ENCODE results near the gene DYNC1LI1. TPM values are rescaled to one million over a fixed set of nuclear protein-coding genes. Genes with fewer than 3 reads are reported as not detected.

Gene DYNC1LI1
- total and polyA plus RNA-seq, 9 of the 15 experiments (the other 6 are each of a cell fraction or from before 2014, with no cell fraction given): 21.0 to 85.4 (median 61.3) TPM

DNA sequence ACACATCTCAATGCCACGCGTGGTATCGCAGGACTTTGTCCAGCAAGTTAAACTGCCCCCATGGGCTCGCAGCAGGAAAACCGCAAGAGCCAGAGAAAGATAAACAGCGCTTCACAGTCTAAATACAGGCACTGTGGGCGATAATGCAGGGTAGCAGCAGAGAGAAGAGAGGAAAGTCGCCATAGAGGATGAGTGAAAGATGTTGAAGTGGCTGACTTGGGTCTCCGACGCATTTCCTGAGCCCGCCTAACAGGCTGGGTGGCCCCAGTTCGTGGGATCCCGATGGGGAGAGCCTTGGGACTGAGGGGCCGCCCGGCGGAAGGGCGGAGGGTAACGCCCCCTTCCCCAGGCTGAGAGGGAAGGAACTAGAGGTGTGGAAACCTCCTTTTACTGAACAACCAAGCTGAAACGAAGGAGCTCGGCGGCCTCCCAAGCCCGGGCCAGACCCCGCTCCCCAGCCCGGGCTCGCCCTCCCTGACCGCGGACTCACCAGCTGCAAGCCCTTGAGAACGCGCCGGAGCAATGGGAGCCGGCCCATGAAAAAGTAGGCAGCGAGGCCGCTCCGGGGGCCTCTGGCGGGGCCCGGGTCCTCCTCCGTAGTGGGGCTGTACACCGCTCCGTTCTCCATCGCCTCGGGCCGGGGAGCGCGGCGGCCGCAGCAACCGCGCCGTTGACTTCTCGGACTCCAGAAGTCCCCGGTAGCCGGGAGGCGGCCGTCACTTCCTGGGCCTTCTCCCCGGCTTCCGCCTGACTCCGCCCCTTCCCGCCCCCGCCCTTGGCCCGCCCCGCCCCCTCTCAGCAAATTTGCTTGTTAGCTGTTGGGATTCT lies 68.3 kb downstream of the DYNC1LI1 start, which contains the start of gene CMTM6 (continued):
- TF ChIP-seq XRCC4 (IDR thresholded peaks at IDR 0.05; ENCODE audit: extremely low read depth, insufficient read depth, insufficient read length) (no peak), ZNF143 (CRISPR knock-in tag; IDR thresholded peaks at IDR 0.05) (no peak), MCM7 (IDR thresholded peaks at IDR 0.05) (no peak), NFE2L1 (tag; IDR thresholded peaks at IDR 0.05; ENCODE audit: borderline replicate concordance, low read depth) (no peak), ZNF75A (CRISPR knock-in tag; IDR thresholded peaks at IDR 0.05) (no peak), ZFP36 (IDR thresholded peaks at IDR 0.05; ENCODE audit: low read depth, low read length, partially characterized antibody) (no peak), MYNN (IDR thresholded peaks at IDR 0.05) (peak; percentile 35; the same call in 1 of the 2 replicates), MYNN (CRISPR knock-in tag; IDR thresholded peaks at IDR 0.05) (no peak), TRIM25 (IDR thresholded peaks at IDR 0.05; ENCODE audit: borderline replicate concordance) (no peak), ZNF740 (CRISPR knock-in tag; IDR thresholded peaks at IDR 0.05) (no peak), ZNF740 (tag; IDR thresholded peaks at IDR 0.05) (no peak), CHD2 (IDR thresholded peaks at IDR 0.05; ENCODE audit: low read depth, low read length) (peak; percentile 69), TEAD1 (CRISPR knock-in tag; IDR thresholded peaks at IDR 0.05) (0 out of 4 replicates have a peak, but pooled peaks of 1 of the 2 experiments have one; percentile 54), ZBTB1 (CRISPR knock-in tag; IDR thresholded peaks at IDR 0.05; ENCODE audit: borderline replicate concordance, low read depth) (no peak; the same call in 1 of the 2 replicates), CXXC5 (CRISPR knock-in tag; IDR thresholded peaks at IDR 0.05) (peak; percentile 54; the same call in 1 of the 2 replicates), ZNF780A (CRISPR knock-in tag; IDR thresholded peaks at IDR 0.05) (no peak), YY1 (IDR thresholded peaks at IDR 0.05; ENCODE audit: borderline replicate concordance in 1 of 3, control insufficient read depth in 1 of 3, extremely low read depth in 1 of 3, insufficient read depth in 3 of 3, insufficient read length in 1 of 3, insufficient replicate concordance in 2 of 3, low read depth in 1 of 3, low read length in 2 of 3) (peak in 1 of 3 experiments; percentile 73), ZNF57 (CRISPR knock-in tag; IDR thresholded peaks at IDR 0.05) (no peak), RUNX1 (IDR thresholded peaks at IDR 0.05; ENCODE audit: low read depth) (peak; percentile 53; the same call in 1 of the 2 replicates), ZNF197 (CRISPR knock-in tag; IDR thresholded peaks at IDR 0.05; ENCODE audit: low read depth) (no peak), SMAD4 (CRISPR knock-in tag; conservative IDR thresholded peaks at IDR 0.05) (peak; percentile 86), NR3C1 (CRISPR knock-in tag; IDR thresholded peaks at IDR 0.05) (no peak), BHLHE40 (IDR thresholded peaks at IDR 0.05; ENCODE audit: low read length) (no peak), PHF20 (IDR thresholded peaks at IDR 0.05; ENCODE audit: partially characterized antibody) (peak; percentile 68), MIER1 (IDR thresholded peaks at IDR 0.05; ENCODE audit: low read depth) (no peak)
- TF ChIP-seq, protein P1, sequence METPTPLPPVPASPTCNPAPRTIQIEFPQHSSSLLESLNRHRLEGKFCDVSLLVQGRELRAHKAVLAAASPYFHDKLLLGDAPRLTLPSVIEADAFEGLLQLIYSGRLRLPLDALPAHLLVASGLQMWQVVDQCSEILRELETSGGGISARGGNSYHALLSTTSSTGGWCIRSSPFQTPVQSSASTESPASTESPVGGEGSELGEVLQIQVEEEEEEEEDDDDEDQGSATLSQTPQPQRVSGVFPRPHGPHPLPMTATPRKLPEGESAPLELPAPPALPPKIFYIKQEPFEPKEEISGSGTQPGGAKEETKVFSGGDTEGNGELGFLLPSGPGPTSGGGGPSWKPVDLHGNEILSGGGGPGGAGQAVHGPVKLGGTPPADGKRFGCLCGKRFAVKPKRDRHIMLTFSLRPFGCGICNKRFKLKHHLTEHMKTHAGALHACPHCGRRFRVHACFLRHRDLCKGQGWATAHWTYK (CRISPR knock-in tag; IDR thresholded peaks at IDR 0.05): no peak

Measured in K562 (cell line).